LNCaP clone FGC (cell line): ENCODE measurements around the gene C4orf17.
A peak's percentile ranks its signal among the peaks of the same experiment; 100 is the strongest.

ENCODE experiments used
- DNase-seq: peaks from one replicate; pipeline ENCODE4 v3.0.0-alpha.2; 2011; ENCODE audit warnings: low read depth
- H3K4me3 ChIP-seq: 2 replicates; pipeline ENCODE4 v1.5.1; 2011; ENCODE audit warnings: mild to moderate bottlenecking, low read depth, low read length, control low read depth
- CTCF ChIP-seq: IDR thresholded peaks from 2 replicates; pipeline ENCODE4 v1.5.1; 2012; ENCODE audit warnings: mild to moderate bottlenecking; ENCODE audit not compliant: control insufficient read depth, insufficient read depth; ENCODE audit errors: extremely low read depth

Gene C4orf17

GRCh38 chr4:99586322-99586721, 75.5 kb downstream of the C4orf17 start:
- peak; percentile 34 for DNase-seq
- no peak for TF ChIP-seq CTCF

GRCh38 chr4:99586797-99587196, 76.0 kb downstream of the C4orf17 start:
- no peak for DNase-seq
- TF ChIP-seq CTCF = no peak
- no peak overlapping the region for H3K4me3 ChIP-seq

More at GRCh38 chr4:99586322-99586721, 75.5 kb downstream of the C4orf17 start:
- no peak overlapping the region for H3K4me3 ChIP-seq

- no peak for TF ChIP-seq CTCF
- no peak overlapping the region for H3K4me3 ChIP-seq
- no peak for DNase-seq
Measured at GRCh38 chr4:99587309-99587708, 76.5 kb downstream of the C4orf17 start.

GRCh38 chr4:99587803-99588202, 77.0 kb downstream of the C4orf17 start:
- no peak overlapping the region for H3K4me3 ChIP-seq
- peak; percentile 73 for DNase-seq
- no peak for TF ChIP-seq CTCF

GRCh38 chr4:99591757-99592156, 80.9 kb downstream of the C4orf17 start:
- H3K4me3 ChIP-seq = no peak overlapping the region
- DNase-seq = no peak
- no peak for TF ChIP-seq CTCF
